Measurements from ENCODE around the gene SIMC1. TPM values are rescaled to one million over a fixed set of nuclear protein-coding genes. Genes with fewer than 3 reads are reported as not detected.

SIMC1 gene
- total RNA-seq, 2 donors from 2014 or later = 6.8 to 8.0 TPM

DNA sequence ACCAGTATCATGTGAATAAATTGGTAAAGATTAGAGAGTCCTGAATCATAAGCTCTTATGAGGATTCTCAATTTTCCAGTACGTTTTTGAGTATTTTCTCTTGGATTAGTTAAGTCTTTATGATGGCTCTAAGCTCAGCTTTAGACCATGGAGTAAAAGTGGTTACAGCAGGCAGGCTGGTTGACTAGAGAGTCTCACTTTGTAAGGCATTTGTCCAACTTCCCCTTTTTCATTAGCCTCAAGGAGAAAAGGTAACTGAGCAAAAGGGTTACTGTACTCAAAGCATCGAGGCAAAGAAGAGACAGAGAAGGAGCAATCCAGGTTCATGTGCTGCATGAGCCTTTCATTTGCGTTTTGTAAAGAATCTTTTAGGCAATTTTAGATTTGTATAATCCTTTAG, 141.7 kb downstream of the SIMC1 start:
- intact Hi-C loops (cut with DNase I) = no loop called here
- DNase-seq (no peak), ATAC-seq (no peak)

GRCh38 chr5:176381423-176381822, 143.2 kb downstream of the SIMC1 start:
- ATAC-seq (peak; percentile 85 to 93), DNase-seq (no peak)
- intact Hi-C loops (cut with DNase I) = no loop called here

DNA sequence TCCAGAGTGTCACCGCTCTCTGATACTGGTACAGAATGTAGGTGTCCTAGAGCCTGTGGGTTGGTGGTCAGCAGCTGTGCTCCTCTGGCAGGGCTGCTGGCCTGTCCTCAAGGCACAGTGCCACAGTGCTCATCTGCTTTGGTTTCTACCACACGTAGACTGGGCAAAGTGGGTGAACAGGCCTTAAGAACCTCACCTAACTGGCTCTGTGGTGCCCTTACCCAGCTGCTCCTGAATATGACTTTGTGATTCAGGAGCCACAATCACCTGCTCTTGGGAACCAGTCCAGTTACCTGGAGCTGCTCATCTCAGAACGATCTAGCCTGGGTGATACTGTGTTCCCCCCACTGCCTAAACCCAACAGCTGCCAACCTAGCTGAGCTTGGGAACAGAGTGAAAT, 143.8 kb downstream of the SIMC1 start:
- ATAC-seq = peak; percentile 31 to 41
- DNase-seq = no peak
- intact Hi-C loops (cut with DNase I) = no loop called here

- intact Hi-C loops (cut with DNase I) = no loop called here
- no peak for DNase-seq
- no peak for ATAC-seq
Measured at GRCh38 chr5:176382721-176383120, 144.5 kb downstream of the SIMC1 start.

DNA sequence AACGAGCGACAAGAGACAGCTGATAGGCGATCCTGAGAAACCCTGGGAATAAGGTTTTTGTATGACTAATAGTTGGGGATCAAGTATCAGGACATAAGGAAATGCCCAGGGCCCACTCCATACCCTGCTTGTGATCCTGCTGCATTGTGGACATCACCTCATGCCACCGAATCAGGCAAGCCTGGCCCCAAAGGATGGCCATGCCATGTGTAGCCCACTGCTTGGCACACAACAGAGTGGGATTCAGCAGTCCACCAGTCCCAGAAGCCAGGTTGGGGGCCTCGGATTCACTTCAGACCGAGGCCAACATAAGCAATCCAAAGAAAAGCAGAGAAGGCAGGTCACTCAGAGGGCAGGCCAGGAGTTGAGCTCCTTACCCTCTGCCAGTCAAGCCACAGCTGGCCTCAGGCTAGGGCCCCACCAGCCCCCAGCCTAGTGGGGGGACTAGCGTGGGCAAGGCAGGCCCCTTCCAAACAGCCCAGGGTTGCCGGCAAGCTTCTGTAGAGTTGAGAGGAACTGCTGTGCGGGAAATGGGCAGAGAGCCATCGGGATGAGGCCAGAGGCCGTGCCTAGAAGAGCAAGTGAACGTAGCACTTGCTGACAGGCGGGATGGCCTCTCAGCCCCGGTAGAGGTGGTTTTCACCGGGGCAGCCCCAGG, 145.2 kb downstream of the SIMC1 start:
- ATAC-seq = no peak
- intact Hi-C loops (cut with DNase I) = no loop called here
- no peak for DNase-seq

- intact Hi-C loops (cut with DNase I) = no loop called here
- DNase-seq (no peak), ATAC-seq (no peak)
Measured at GRCh38 chr5:176383961-176384360, 145.7 kb downstream of the SIMC1 start.

GRCh38 chr5:176384366-176384930, 146.2 kb downstream of the SIMC1 start:
- intact Hi-C loops (cut with DNase I) = no loop called here

GRCh38 chr5:176384991-176385390, 146.8 kb downstream of the SIMC1 start:
- no peak for ATAC-seq
- intact Hi-C loops (cut with DNase I) = no loop called here
- no peak for DNase-seq

More at GRCh38 chr5:176384366-176384930, 146.2 kb downstream of the SIMC1 start:
- DNase-seq = no peak
- ATAC-seq = no peak

GRCh38 chr5:176386491-176386890, 148.3 kb downstream of the SIMC1 start:
- ATAC-seq (no peak), DNase-seq (no peak)
- intact Hi-C loops (cut with DNase I) = no loop called here

DNA sequence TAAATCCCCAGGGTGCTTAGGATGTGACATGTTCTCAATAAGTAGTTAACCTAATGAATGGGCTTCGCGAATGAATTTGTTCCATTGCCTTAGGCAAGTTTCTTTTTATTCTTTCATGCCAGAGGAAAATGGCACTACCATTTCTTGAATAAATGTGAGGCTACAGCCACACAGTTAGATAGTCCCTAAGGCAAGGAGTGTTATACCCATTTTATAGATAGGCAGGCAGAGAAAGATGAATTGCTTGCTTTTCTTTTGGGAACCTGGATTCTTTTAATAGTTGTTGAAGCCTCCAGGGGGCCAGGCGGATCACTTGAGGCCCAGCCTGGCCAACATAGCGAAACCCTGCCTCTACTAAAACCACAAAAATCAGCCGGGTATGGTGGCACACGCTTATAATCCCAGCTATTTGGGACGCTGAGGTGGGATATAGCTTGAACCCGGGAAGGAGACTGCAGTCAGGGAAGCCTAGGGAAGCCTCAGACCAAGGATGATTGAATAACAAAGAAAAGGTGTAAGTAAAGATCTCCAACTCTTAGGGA, 149.2 kb downstream of the SIMC1 start:
- intact Hi-C loops (cut with DNase I) = no loop called here
- DNase-seq (no peak), ATAC-seq (no peak)

DNA sequence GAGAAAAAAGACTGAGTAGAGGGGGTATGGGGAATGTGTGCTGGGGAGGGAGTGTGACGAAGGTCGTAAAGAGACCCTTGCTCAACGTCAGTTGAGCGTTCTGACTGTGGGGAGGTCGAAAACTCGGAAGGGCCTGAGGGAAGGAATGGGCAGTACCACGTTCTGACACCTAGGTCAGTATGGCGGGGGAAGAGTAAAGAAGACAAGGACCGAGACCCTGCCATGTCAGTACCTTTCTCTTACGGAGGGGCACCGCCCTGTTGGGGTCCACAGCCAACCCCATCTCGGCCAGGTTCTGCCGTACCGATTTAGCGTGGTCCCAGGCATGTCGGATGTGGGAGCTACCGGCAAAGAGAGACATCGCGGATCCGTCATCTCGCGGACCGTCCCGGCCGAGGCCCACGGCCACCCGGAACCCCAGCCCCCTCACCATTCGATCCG, 149.8 kb downstream of the SIMC1 start:
- no peak for DNase-seq
- ATAC-seq = peak in 1 of 2 donors; percentile 1
- intact Hi-C loops (cut with DNase I) = no loop called here

DNA sequence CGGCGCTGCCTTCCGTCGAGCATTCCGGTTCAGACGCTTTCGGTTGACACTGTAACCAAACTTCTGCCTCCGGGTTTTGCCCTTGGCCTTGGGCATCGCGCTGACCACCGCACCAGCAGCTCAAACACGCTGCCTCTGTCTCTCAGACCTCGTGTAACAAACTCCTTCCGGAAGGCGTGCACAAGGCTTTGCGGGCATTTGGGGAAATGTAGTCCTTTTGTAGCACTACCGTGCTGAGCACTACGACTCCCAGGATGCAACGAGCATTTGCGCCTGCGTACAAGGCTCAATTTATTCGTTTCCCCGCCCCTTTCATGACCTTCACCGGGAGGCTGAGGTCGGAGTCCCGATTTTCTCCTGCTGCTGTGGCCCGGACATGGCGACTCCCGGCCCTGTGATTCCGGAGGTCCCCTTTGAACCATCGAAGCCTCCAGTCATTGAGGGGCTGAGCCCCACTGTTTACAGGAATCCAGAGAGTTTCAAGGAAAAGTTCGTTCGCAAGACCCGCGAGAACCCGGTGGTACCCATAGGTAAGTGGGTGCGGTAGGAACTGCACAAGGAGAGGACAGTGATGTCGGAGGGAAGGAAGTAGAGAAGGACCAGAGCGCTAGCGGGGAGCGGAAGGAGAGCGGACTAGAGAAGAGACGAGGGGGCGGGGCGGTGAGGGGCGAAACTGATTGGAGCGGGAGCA, 150.4 kb downstream of the SIMC1 start, which contains the start of the genes HIGD2A and NOP16:
TSS of gene HIGD2A (plus strand) at position 308 of the 691 bp plus-strand sequence. CDS start at position 377, 69 bp downstream.
TSS of gene NOP16 (minus strand) at position 155 of the 691 bp plus-strand sequence. CDS start at position 96, 59 bp downstream.
- intact Hi-C loops (cut with DNase I) = no loop called here
- DNase-seq (peak; percentile 100), ATAC-seq (peak; percentile 96)

- ATAC-seq = peak; percentile 24 to 36
- DNase-seq = no peak
- intact Hi-C loops (cut with DNase I) = no loop called here
Measured at GRCh38 chr5:176389135-176390123, 151.2 kb downstream of the SIMC1 start.

GRCh38 chr5:176391479-176391878, 153.3 kb downstream of the SIMC1 start:
- DNase-seq (no peak), ATAC-seq (no peak)
- intact Hi-C loops (cut with DNase I) = no loop called here

GRCh38 chr5:176391999-176392398, 153.8 kb downstream of the SIMC1 start:
- DNase-seq = no peak
- no peak for ATAC-seq
- intact Hi-C loops (cut with DNase I) = no loop called here

GRCh38 chr5:176392526-176392925, 154.3 kb downstream of the SIMC1 start:
- no peak for DNase-seq
- ATAC-seq = no peak
- intact Hi-C loops (cut with DNase I) = no loop called here

GRCh38 chr5:176394096-176394495, 155.9 kb downstream of the SIMC1 start:
- DNase-seq (no peak), ATAC-seq (no peak)
- intact Hi-C loops (cut with DNase I) = no loop called here

- ATAC-seq (peak; percentile 84 to 89), DNase-seq (peak; percentile 61)
- intact Hi-C loops (cut with DNase I) = no loop called here
Measured at GRCh38 chr5:176394881-176395675, 156.9 kb downstream of the SIMC1 start.
